DOHH2 (cell line): ENCODE measurements around the gene NUP85.

Experiments
- CTCF ChIP-seq: fragments of 200-600 bp; sonication (generic); IDR thresholded peaks from one replicate; pipeline ENCODE4 v1.5.1; 2014; ENCODE audit warnings: antibody characterized with exemption, mild to moderate bottlenecking, low read depth, low read length; ENCODE audit not compliant: poor library complexity, severe bottlenecking
- EZH2phosphoT487 ChIP-seq: fragments of 200-600 bp; sonication (generic); IDR thresholded peaks from 2 replicates; pipeline ENCODE4 v1.6.1; 2017; ENCODE audit warnings: borderline replicate concordance, mild to moderate bottlenecking, antibody characterized with exemption, low read length, moderate library complexity, mixed read lengths

DNA sequence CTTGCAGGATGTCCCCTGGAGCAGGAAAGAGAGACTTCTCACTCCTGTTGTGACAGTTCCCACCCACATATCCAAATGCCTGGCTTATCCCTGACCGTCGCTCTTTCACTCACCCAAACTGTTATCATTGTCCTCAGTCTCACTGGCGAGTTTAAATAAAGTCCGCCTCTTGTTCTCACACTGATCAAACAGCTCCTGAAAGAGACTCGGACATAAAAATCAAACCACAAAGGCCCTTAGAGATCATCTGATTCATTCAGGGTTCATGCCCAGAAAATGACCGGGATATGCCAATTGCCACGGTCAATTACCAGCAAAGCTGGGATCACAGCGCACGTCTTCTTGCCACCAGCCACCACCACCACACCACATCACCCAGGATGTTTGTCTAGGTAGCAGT is 36.0 kb downstream of the NUP85 start:
- no peak for TF ChIP-seq CTCF
- TF ChIP-seq EZH2phosphoT487: no peak
